Measurements from ENCODE around the gene PICK1. TPM values are rescaled to one million over a fixed set of nuclear protein-coding genes. Genes with fewer than 3 reads are reported as not detected.

The PICK1 gene
- total RNA-seq, 1 experiment from 2014 or later = 35.7 TPM

- no CpG with 5 or more reads among the region's 17 CpGs for WGBS (ENCODE audit: extremely low coverage, insufficient read length, low lambda C conversion rate)
- Histone ChIP-seq H2BK15ac (ENCODE audit: low read depth, low read length) (no peak overlapping the region), H2AFZ (ENCODE audit: low read length) (no peak overlapping the region), H3K4ac (ENCODE audit: low read depth, low read length) (no peak overlapping the region), H3K14ac (ENCODE audit: insufficient read depth, low read length) (no peak overlapping the region), H3T11ph (ENCODE audit: low read length) (no peak overlapping the region), H4K5ac (ENCODE audit: insufficient read length, low read depth, low read length) (no peak overlapping the region), H3K79me2 (ENCODE audit: insufficient read depth, low read length) (no peaks in the 10 kb centered on the region), H2BK20ac (ENCODE audit: low read depth, low read length, poor library complexity, severe bottlenecking) (no peak overlapping the region), H2BK12ac (ENCODE audit: insufficient read length, low read depth, low read length) (no peak overlapping the region), H3K18ac (ENCODE audit: insufficient read length, low read depth, low read length) (no peak overlapping the region), H2AK5ac (ENCODE audit: insufficient read length, low read length) (no peak overlapping the region), H3K9me3 (ENCODE audit: control insufficient read depth, low read depth, low read length) (no peaks in the 10 kb centered on the region), H3K23me2 (ENCODE audit: insufficient read length, low read depth, low read length, poor library complexity, severe bottlenecking) (no peaks in the 10 kb centered on the region), H4K91ac (ENCODE audit: insufficient read length, low read depth, low read length) (no peak overlapping the region), H2BK5ac (ENCODE audit: insufficient read length, low read length) (no peak overlapping the region), H3K27me3 (ENCODE audit: insufficient read depth, low read length) (no peaks in the 10 kb centered on the region), H3K27ac (ENCODE audit: insufficient read length, low read depth, low read length) (no peak overlapping the region), H4K20me1 (ENCODE audit: control insufficient read depth, insufficient read depth, insufficient read length) (no peaks in the 10 kb centered on the region), H3K9ac (ENCODE audit: extremely low read depth, insufficient read length, low read length) (no peak overlapping the region), H3K56ac (ENCODE audit: insufficient read length, low read depth, low read length) (no peak overlapping the region), H3K4me2 (ENCODE audit: insufficient read depth, insufficient read length, low read length) (no peak overlapping the region), H2BK120ac (ENCODE audit: low read depth, low read length, poor library complexity, severe bottlenecking) (no peak overlapping the region), H3K79me1 (ENCODE audit: insufficient read depth, low read depth, low read length, poor library complexity, severe bottlenecking) (no peaks in the 10 kb centered on the region), H3K23ac (ENCODE audit: insufficient read length, low read depth, low read length) (no peak overlapping the region), H3K4me1 (ENCODE audit: insufficient read depth, low read length) (no peaks in the 10 kb centered on the region), H4K8ac (replicated peaks; ENCODE audit: insufficient read length, low read depth, low read length) (no peak overlapping the region)
- peaks cover 0 to 7% of the 10 kb centered on the region in 2 experiments; a peak in 2 of 4 replicates for H3K4me1 Mint-ChIP-seq
- no peaks in the 10 kb centered on the region; the same call in 1 of the 2 replicates for H3K27me3 Mint-ChIP-seq (ENCODE audit: low read depth)
- peaks cover 0 to 3% of the 10 kb centered on the region in 2 experiments; a peak in 1 of 5 replicates for H3K9me3 Mint-ChIP-seq
- peak overlapping the region in 2 of 3 experiments; percentile 44 to 87; a peak in 2 of 7 replicates for H3K27ac Mint-ChIP-seq
- H3K4me3 Mint-ChIP-seq = no peak overlapping the region
- TF ChIP-seq, protein P1, sequence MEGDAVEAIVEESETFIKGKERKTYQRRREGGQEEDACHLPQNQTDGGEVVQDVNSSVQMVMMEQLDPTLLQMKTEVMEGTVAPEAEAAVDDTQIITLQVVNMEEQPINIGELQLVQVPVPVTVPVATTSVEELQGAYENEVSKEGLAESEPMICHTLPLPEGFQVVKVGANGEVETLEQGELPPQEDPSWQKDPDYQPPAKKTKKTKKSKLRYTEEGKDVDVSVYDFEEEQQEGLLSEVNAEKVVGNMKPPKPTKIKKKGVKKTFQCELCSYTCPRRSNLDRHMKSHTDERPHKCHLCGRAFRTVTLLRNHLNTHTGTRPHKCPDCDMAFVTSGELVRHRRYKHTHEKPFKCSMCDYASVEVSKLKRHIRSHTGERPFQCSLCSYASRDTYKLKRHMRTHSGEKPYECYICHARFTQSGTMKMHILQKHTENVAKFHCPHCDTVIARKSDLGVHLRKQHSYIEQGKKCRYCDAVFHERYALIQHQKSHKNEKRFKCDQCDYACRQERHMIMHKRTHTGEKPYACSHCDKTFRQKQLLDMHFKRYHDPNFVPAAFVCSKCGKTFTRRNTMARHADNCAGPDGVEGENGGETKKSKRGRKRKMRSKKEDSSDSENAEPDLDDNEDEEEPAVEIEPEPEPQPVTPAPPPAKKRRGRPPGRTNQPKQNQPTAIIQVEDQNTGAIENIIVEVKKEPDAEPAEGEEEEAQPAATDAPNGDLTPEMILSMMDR (conservative IDR thresholded peaks at IDR 0.05) = no peak
- no peaks in the 10 kb centered on the region for H3K36me3 Mint-ChIP-seq (ENCODE audit: insufficient read depth in 1 of 3, low read depth in 3 of 3)
- DNase-seq = no peak
These were observed 49.8 kb downstream of the PICK1 start for GRCh38 chr22:38106814-38107578.
